HG03175 (cell line): ENCODE measurements around the gene HIVEP3.

Experiments used
- ATAC-seq: cut with Tn5 transposase; IDR thresholded peaks from one replicate; pipeline ENCODE4 v1.9.1; 2021; ENCODE audit warnings: mild to moderate bottlenecking, moderate library complexity; ENCODE audit not compliant: unreplicated experiment

The HIVEP3 gene

GRCh38 chr1:41545996-41546832 is 372.5 kb downstream of the HIVEP3 start:
- ATAC-seq: no peak

DNA sequence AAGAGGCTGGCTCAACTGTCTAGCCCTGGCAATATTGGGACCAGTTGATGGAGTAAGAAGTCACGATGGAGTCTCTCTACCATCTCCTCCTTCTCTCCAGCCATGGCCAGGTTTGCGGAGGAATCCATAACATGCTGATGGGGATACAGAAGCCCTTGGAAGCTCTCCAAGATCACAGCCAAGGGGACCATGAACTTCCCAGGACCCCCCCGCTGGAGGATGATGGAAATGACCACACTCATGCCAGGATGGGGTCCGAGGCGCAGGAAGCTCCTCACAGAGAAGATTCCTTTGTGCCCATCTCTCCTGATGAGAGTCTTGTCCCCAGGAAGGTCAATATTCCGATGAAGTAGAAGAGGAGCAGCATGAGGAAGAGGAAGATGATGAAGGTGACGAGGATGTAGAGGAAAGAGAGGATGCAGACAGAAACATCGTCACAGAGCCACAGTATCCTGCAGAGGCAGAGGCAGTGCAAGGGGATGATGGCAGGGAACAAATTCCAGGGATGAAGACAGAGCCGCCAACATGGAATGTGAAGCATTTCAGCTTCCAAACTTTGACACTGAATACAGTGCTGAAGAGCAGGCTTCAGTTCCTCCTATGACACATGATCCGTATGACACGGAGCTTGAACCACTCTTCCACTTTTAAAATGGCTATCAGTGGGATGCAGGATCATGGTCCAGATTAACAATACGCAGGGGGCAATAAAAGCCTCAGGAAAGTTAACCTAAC is 376.4 kb downstream of the HIVEP3 start:
- ATAC-seq: no peak

- ATAC-seq: no peak
Measured at GRCh38 chr1:41541592-41541952, 377.1 kb downstream of the HIVEP3 start.

DNA sequence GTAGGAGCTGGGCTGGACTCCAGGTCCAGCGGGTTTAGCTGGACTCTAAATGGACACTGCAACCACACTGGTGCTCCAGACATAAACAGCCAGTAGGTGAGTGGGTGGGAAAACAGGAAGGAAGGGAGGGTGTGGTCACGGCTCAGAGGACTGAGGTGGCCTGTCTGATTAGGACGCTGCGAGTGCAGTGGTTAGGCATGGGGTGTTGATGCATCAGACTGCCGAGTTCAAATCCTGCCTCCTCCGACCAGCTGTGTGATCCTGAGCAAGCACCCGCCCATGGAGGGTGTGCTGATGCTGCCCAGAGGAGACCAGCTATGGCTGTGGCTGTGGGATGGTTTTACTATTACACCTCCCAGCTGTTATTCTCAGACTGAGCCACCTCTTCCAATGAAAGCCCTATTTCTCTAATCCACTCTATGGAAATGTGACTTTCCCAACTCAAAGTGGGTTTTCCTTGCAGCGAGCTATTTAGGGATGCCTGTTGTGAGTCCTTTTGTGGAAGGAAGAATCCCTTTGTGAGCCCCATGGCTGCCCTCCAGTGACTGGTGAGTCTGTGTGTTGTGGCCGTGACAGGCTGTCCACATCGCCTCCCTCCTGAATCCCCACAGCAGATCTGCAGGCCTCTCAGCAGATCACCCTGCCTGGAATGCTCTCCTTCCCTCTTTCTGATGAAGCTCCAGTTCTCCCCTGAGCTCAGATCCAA is 377.7 kb downstream of the HIVEP3 start:
- no peak for ATAC-seq

DNA sequence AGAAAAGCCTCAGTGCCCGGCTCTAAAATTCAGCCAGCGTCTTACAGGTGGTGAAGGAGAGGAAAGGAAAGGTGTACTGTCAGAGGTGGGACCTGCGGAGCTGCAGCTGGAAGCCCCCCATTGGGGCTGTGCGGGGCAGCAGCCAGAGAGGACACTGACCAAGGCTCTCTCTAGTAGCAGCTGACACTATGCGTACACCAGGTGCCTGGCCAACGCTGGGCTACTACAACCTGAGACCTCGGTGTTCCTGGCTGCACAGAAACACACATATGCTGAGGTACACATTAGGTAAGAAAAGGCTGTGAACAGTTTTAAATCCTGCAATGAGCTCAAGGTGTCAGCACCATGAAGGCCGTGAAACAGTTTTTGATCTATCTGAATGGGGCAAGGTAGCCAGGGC is 378.7 kb downstream of the HIVEP3 start:
- no peak for ATAC-seq

GRCh38 chr1:41539418-41539805 is 379.3 kb downstream of the HIVEP3 start:
- ATAC-seq: no peak

DNA sequence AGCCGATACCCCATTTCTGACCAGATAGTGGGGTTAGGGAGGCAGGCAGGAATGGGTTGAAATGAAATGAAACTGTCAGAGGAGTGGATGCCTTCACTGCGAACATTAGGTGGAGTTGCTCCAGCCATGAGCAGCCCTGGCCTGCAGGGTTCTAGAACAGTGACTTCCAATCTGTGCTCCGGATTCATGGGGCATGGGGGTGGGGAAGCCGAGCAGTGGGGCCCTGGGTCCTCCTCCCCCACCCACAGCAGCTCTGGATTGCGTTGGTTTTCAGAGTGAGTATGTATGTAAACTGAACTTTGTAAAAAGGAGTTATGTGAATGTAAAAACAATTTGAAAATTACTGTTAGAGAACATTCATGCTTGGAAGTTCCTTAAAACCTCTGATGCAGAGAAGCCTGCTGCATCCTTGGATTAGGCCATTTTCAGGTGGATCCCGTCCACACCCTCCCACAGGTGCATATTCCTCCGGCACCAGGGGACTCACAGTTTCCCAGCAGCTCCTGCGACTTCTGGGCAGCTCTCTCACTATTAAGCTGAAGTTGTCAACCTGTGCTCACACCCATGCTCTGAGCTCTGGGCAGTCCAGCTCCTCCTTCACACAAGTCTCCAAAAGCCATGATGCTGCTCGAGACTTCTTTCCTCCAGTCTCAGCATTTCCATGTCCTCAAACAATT is 379.8 kb downstream of the HIVEP3 start:
- no peak for ATAC-seq

DNA sequence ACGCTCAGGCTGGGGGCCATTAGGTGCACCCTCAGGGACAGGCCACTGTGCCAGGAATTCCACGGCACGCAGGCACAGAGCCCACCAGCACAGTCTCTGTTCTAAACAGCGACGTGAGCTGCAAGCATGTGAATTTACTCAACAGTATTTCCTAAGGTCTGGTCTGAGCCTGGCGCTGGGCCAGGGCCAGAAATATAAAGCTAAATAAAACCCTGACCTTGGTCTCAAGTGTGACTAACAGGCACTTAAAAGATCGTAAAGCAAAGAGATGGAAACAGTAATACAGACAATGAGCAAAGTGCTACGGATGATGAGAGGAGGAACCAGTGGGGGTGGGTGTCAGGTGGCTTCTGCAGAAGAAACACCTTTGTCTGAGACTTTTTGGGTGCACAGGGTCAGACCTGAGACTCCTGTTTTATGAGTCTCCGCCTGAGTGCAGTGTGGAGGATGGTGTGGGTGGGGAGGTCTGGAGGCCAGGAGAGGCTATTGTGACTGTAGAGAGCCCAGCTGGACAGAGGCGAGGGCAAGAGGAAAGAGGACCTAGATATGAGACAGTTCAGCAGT is 380.9 kb downstream of the HIVEP3 start:
- no peak for ATAC-seq

DNA sequence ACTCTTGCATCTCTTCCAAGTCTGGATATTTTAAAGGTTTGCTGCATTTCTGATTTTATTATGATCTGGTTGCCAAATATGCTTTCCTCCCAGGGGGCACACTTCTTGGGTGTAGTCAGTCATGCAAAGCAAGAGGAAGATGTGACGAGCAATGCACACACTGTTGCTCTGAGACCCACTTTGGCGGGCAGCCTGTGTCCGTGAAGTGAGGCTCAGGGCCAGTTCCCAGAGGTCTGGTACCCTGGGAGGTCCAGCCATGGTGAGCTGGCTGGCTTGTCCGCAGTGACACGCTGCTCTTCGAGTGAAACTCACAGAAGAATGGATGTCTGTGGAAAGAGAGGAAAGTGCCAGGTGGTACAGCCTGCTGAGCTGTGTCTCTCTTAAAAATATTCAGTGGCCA is 381.5 kb downstream of the HIVEP3 start:
- no peak for ATAC-seq

GRCh38 chr1:41536361-41536802 is 382.3 kb downstream of the HIVEP3 start:
- ATAC-seq: no peak

DNA sequence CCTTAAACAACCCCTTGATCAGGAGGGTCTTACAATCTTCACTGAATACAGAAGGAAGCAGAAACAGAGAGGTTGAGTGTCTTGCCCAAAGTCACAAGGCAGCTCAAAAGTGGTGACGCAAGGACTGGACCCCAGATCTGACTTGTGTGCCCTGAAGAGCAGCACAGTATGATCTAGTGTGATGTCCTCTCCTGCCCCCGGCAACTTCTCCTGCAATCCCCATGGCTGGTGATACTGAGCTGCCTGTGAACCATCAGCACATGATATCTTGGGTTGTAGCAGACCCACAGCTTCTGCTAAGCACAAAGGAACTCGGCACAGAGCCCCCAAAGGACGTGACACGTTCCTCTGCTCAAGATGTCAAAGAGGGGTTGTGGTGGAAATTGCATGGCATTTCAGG is 383.0 kb downstream of the HIVEP3 start:
- ATAC-seq: no peak

DNA sequence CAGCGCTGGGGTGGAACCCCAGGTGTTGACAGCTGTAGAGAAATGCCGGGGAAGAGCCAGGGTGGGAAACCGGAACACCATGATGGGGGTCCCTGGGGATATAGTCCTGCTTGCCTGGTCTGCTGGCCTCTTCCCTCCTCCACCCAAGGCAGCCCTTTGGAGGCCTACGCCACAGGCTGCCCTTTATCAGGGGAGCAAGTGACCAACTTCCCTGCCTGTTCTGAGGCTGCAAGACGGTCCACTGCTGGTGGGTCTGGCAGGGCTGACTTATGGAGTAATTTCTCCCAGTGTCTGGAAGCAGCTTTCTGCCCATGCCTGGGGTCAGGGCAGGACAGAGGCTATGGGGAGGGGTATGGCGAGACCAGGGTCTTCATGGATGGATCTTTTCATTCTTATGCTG is 383.4 kb downstream of the HIVEP3 start:
- no peak for ATAC-seq

DNA sequence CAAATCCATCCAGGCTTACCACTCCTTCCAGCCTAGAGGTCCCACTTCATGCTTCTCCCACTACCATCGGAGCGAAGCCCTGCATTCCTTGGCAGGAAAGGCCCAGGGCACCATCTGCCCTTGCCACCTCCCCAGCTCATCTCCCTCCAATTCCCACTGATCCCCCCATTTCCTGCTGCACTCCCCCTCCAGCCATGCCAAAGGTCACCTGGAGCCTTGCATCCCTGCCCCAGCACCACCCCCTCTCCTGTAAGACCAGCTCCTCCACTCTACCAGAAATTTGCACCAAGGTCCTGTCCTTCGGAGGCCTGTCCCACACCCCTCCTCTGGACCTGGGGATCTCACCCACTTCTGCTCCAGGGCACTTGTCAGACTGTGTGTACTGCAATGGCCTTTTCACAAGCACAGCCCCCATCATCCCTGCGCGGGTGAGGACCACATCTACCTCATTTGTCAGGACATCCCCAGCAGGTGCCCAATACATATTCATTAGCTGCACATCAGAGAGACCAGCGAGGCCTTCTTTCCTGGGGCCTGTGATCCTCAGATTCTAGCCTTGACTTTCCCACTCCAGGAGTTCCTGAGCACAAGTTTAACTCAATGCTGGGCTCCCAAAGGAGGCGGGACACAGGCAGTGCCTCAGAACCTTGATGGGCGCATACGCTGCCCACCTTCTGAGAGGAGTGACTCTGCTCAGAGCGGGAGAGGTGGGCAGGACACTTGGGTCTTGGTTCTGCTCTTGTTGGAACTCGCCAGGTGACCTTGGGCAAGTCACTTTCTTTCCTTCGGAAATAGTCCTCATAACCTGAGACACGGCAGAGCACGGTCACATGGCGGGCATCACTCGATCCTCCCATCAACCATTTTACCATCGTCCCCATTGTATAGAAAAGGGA is 384.3 kb downstream of the HIVEP3 start:
- ATAC-seq: no peak

- ATAC-seq: no peak
Measured at GRCh38 chr1:41533731-41534080, 385.0 kb downstream of the HIVEP3 start.

DNA sequence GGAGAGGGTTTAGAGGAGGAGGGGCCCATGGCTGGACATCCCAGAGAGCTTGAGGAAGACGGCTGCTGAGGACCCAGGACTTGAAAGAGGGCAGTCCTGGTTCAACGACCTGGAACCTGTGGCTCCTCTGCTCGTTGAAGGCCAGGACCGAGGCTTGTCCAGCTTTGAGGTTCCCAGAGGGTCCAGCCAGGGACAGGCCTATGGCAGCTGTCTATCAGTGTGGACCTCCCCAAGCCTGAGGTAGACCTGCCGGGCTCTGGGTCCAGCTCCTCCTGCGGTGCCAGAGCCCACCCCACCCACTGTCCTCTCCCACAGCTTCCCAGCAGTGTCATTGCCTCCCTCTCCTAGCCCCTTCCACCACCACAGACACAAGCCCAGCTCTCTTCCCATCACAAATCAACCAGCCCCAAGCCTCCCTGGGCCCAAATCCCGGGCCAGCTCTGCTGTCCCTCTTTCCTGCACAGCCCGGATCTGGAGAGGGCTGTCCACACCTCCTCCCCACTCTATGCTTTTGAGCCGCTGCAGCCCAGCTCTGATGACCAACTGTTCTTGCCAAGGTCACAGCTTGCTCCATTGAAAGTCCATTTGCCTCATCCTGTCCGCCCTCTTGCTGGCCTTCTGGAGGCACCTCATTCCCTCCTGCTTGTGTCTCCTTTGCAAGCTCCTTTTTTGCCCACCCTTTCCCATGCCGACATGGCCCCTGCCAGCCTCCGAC is 385.5 kb downstream of the HIVEP3 start:
- no peak for ATAC-seq

DNA sequence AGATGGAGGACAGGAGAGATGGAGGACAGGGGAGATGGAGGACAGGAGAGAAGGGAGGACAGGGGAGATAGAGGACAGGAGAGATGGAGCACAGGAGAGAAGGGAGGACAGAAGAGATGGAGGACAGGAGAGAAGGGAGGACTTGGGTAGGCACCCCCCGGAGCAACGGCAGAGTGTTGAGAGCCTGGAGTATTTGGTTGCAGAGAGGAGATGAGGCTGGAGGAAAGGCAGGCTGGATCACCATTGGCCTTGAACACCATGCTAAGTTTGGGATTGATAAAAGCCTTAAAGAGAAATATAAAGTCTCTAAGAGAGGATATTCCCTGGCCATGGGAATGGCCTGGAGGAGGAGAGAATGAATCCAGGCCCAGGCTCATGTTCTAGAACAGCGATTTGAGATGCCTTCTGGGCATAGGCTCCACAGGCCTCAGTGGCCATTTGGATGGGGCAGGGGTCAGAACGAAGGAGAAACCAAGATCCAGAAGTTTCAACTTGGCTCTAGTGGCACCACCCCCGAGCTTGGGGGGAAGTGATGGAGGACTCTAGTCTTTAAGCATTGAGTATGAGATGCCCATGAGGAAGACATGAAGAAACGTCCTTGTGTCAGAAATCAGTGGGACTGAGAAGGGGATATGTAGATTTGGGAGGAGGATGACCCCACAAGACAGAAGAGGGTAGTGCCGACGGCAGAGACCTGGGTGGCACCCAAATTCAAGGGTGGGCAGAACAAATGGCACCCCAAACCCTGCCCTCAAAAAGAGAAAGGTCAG is 386.3 kb downstream of the HIVEP3 start:
- no peak for ATAC-seq

GRCh38 chr1:41530411-41530810 is 388.3 kb downstream of the HIVEP3 start:
- no peak for ATAC-seq

- no peak for ATAC-seq
Measured at GRCh38 chr1:41529621-41530395, 388.9 kb downstream of the HIVEP3 start.
